GM23338 (cell line): ENCODE results near the gene TEX51.

ENCODE experiments used
- POLR2AphosphoS5 ChIP-seq: IDR thresholded peaks from 2 replicates; pipeline ENCODE4 v1.6.1; 2016; ENCODE audit warnings: antibody characterized with exemption, low read depth
- TF ChIP-seq, protein P1 (sequence below): IDR thresholded peaks from one replicate; pipeline ENCODE4 v1.6.1; 2018; ENCODE audit warnings: antibody characterized with exemption; ENCODE audit not compliant: unreplicated experiment
- TF ChIP-seq, protein P2 (sequence below), 2 experiments: fragments of 200-600 bp in 1 of 2; sonication (generic) in 1 of 2; conservative IDR thresholded peaks; 2 replicates each; pipeline versions ENCODE4 v1.5.1 to v1.6.1; 2016 to 2017; ENCODE audit warnings: antibody characterized with exemption in 2 of 2, low read depth in 2 of 2, mild to moderate bottlenecking in 2 of 2, moderate library complexity in 1 of 2

DNA sequence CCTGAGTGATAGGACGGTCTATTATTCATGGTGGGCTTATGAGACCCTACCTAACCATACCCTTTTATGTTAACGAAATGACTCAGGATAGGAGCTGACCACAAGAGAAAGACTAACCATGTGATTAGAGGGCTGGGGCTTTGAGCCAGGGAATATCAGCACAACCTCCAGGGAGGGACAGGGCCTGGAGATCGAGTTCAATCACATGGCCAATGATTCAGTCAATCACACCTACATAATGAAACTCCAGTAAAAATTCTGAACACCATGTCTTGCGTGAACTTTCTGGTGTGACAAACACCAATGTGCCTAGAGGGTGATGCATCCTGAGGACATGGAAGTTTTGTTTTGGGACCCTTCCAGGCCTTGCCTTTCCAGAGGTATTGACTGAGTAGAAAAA, 2.2 kb upstream of the TEX51 start:
- TF ChIP-seq, protein P1, sequence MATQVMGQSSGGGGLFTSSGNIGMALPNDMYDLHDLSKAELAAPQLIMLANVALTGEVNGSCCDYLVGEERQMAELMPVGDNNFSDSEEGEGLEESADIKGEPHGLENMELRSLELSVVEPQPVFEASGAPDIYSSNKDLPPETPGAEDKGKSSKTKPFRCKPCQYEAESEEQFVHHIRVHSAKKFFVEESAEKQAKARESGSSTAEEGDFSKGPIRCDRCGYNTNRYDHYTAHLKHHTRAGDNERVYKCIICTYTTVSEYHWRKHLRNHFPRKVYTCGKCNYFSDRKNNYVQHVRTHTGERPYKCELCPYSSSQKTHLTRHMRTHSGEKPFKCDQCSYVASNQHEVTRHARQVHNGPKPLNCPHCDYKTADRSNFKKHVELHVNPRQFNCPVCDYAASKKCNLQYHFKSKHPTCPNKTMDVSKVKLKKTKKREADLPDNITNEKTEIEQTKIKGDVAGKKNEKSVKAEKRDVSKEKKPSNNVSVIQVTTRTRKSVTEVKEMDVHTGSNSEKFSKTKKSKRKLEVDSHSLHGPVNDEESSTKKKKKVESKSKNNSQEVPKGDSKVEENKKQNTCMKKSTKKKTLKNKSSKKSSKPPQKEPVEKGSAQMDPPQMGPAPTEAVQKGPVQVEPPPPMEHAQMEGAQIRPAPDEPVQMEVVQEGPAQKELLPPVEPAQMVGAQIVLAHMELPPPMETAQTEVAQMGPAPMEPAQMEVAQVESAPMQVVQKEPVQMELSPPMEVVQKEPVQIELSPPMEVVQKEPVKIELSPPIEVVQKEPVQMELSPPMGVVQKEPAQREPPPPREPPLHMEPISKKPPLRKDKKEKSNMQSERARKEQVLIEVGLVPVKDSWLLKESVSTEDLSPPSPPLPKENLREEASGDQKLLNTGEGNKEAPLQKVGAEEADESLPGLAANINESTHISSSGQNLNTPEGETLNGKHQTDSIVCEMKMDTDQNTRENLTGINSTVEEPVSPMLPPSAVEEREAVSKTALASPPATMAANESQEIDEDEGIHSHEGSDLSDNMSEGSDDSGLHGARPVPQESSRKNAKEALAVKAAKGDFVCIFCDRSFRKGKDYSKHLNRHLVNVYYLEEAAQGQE: no peak
- TF ChIP-seq POLR2AphosphoS5: no peak
- TF ChIP-seq, protein P2, sequence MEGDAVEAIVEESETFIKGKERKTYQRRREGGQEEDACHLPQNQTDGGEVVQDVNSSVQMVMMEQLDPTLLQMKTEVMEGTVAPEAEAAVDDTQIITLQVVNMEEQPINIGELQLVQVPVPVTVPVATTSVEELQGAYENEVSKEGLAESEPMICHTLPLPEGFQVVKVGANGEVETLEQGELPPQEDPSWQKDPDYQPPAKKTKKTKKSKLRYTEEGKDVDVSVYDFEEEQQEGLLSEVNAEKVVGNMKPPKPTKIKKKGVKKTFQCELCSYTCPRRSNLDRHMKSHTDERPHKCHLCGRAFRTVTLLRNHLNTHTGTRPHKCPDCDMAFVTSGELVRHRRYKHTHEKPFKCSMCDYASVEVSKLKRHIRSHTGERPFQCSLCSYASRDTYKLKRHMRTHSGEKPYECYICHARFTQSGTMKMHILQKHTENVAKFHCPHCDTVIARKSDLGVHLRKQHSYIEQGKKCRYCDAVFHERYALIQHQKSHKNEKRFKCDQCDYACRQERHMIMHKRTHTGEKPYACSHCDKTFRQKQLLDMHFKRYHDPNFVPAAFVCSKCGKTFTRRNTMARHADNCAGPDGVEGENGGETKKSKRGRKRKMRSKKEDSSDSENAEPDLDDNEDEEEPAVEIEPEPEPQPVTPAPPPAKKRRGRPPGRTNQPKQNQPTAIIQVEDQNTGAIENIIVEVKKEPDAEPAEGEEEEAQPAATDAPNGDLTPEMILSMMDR (conservative IDR thresholded peaks at IDR 0.05; ENCODE audit: low read depth in 2 of 2): no peak
